Omental fat pad (tissue), 4 donors: ENCODE data around the gene SDSL. TPM values are rescaled to one million over a fixed set of nuclear protein-coding genes. Genes with fewer than 3 reads are reported as not detected.

Experiments
- ATAC-seq: fragments of 150-250 bp; one replicate; pipeline ENCODE4 v1.9.1; 2016; ENCODE audit warnings: mild to moderate bottlenecking, moderate library complexity; ENCODE audit not compliant: low FRiP score
- DNase-seq: peaks from one replicate; pipeline ENCODE4 v3.0.0-alpha.2; 2019; ENCODE audit warnings: low spot score
- total RNA-seq, 4 donors: library from RNA; depleted of rRNA; stranded (reverse); fragments of >200 nt; gene quantifications; one replicate each; pipeline ENCODE4 v1.1.0, GENCODE V29; 2016
- TF ChIP-seq, protein P1 (sequence below), 3 donors: fragments of 450-650 bp; IDR thresholded peaks; one replicate each; pipeline ENCODE4 v1.5.1; 2016 to 2017; ENCODE audit warnings: antibody characterized with exemption in 3 of 3, mild to moderate bottlenecking in 3 of 3, moderate library complexity in 2 of 3

The SDSL gene
- total RNA-seq, 4 donors from 2014 or later = 2.1 to 6.0 (median 4.1) TPM

DNA sequence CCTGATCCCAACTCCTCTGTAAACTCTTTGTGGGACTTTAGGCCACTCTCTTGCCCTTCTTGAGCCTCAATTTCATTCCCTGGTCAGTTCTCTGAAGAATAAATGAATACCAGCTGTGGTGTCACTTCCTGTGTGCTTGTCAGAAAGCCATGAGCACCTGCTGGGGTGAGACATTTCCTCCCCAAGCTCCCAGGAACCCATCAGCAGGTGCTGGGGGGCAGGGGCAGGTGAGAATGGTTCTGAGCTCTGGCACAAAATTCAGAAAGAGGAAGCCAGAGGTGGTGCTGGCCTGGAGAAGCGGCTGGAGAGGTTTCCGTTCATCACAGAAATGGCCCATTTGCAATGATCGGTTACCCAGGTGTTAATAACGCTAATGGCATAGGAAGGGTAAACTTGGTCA is 34.6 kb downstream of the SDSL start:
- TF ChIP-seq, protein P1, sequence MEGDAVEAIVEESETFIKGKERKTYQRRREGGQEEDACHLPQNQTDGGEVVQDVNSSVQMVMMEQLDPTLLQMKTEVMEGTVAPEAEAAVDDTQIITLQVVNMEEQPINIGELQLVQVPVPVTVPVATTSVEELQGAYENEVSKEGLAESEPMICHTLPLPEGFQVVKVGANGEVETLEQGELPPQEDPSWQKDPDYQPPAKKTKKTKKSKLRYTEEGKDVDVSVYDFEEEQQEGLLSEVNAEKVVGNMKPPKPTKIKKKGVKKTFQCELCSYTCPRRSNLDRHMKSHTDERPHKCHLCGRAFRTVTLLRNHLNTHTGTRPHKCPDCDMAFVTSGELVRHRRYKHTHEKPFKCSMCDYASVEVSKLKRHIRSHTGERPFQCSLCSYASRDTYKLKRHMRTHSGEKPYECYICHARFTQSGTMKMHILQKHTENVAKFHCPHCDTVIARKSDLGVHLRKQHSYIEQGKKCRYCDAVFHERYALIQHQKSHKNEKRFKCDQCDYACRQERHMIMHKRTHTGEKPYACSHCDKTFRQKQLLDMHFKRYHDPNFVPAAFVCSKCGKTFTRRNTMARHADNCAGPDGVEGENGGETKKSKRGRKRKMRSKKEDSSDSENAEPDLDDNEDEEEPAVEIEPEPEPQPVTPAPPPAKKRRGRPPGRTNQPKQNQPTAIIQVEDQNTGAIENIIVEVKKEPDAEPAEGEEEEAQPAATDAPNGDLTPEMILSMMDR (IDR thresholded peaks at IDR 0.05) = no peak
- ATAC-seq (no peak), DNase-seq (no peak)

DNA sequence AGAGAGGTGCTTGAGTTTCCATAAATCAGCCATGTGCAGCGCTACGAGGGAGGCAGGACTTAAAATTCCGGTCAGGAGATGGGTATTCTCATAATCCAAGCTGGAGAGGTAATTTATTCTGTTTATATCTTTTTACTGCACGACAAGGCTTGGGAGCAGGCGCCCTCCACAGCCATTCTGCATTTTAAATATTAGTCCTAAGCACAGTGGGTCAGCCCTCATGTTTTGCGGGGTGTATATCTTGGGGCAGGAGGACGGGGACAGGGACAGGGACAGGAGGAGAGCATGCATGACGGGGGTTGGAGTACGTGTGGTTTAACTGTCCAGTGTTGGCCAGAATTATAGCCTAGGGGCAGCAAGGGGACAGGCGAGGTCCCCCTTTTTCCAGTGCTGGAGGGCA is 35.0 kb downstream of the SDSL start:
- TF ChIP-seq, protein P1 (IDR thresholded peaks at IDR 0.05) = no peak
- no peak for ATAC-seq
- no peak for DNase-seq

DNA sequence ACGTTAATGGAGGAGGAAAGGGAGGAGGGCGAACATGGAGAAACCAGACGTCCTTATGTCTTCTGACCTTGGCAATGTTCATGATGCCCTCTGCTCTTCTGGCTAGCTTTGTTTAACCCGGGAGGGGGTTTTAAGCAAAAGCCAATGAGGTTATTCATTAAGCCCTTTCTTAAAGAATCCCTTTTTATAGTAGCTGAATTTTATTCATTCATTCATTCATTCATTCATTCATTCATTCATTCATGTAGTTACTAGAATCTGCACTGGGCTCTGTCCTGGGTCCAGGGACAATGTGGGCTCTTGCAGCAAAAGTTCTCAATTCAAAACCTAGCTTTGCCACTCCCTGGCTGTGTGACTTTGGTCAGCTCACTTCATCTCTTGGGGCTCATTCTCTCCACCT is 35.5 kb downstream of the SDSL start:
- TF ChIP-seq, protein P1 (IDR thresholded peaks at IDR 0.05) = no peak
- DNase-seq (no peak), ATAC-seq (no peak)

DNA sequence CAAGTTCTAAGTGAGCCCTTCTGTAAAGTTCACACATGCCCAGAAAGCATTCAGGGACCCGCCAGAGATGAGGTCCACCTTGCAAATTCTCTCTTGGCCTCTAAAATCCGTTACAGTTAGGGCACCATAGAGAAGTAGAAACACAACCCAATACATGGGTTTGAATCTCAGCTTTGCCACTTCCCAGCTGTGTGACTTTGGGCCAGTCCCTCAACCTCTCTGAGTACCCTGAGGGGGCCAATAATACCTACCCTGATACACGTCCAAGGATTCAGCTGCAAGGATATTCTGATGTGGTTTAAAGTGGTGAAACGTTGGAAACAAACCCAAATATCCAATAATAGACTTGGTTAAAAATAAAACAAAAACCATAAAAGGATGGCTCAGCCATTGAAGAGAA is 37.8 kb downstream of the SDSL start:
- ATAC-seq (no peak), DNase-seq (no peak)
- TF ChIP-seq, protein P1 (IDR thresholded peaks at IDR 0.05) = no peak

DNA sequence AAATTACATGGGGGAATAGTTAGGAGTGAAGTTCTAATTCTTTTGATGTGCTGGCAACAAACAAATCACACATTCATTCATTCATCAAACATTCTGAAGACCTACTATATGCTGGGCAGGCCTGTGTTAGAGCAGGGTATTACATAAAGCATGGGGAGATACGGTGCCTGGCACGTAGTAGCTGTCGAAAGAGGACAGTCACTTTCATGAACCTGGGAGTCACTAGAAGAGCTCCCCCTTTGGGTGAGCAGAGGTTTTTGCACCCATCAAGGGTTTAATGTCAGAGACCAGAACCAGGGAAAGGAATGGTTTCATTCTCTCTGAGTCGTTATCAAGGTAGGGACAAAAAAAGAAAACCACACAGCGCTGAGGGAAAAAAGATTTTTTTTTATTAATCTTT is 39.5 kb downstream of the SDSL start:
- TF ChIP-seq, protein P1 (IDR thresholded peaks at IDR 0.05) = no peak
- ATAC-seq (no peak), DNase-seq (no peak)

DNA sequence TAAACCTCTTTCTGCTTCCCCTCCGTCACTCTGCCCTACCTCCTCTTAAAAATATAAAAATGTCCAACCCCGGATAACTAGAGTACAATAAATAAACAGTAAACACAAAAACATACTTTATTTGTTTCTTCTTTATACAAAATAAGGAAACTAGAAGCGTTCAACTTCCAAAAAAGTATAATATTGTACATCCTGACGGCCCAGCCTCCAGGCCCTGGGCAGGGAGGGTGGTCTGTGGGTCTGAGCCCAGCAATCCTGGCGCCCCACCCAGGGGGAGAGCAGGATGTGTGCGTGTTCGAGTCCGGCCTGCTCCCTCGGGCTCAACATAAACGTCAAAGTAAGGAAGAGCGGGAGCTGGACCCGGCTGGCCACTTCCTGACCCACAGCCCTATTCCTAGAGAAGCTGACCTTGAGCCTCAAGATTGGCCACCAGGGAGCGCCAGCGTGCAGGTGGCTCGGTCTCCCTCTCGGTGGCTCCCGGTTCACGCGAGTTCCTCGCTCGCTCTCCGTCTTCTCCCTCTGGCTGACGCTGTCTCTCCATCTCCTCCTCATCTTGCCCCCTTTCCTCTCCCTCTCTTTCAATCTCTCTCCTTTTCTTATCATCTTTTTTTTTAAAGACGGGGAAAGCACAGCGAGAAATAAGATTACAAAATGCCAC is 40.1 kb downstream of the SDSL start:
- no peak for ATAC-seq

More for the DNA sequence above, 40.1 kb downstream of the SDSL start:
- TF ChIP-seq, protein P1 (IDR thresholded peaks at IDR 0.05) = no peak
- peak; percentile 65 for DNase-seq
